HG02981 (cell line): ENCODE data around the gene CES5A.
"Not testable (repeated sequence)": the region's sequence is repeated elsewhere in the genome, so short reads cannot be mapped to it uniquely, and the experiment has no call there.

Source experiments
- ATAC-seq: cut with Tn5 transposase; IDR thresholded peaks from one replicate; pipeline ENCODE4 v1.9.1; 2021; ENCODE audit warnings: mild to moderate bottlenecking, moderate library complexity; ENCODE audit not compliant: unreplicated experiment

The CES5A gene

GRCh38 chr16:55832425-55832772 lies 42.8 kb downstream of the CES5A start:
- no peak for ATAC-seq

GRCh38 chr16:55830658-55831294 lies 44.4 kb downstream of the CES5A start:
- no peak for ATAC-seq

DNA sequence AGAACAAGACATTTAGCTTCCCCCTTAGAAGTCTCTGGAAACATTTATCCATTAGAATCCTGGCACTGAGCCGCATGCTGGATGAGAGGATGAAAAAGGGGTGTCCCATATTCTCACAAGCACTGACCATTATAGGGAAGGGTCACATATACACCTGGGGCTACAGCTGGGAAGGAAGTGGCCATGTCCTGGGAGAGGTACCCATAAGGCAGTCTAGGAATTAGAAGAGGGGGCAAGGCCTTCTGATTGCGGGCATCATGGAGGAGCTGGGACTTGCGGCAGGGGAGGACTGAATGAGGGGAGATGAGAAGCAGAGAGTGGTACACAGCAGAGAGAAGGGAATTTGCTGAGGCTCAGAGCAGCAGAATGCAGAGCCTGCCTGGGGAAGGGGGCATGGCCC lies 45.9 kb downstream of the CES5A start:
- not testable (repeated sequence) for ATAC-seq

DNA sequence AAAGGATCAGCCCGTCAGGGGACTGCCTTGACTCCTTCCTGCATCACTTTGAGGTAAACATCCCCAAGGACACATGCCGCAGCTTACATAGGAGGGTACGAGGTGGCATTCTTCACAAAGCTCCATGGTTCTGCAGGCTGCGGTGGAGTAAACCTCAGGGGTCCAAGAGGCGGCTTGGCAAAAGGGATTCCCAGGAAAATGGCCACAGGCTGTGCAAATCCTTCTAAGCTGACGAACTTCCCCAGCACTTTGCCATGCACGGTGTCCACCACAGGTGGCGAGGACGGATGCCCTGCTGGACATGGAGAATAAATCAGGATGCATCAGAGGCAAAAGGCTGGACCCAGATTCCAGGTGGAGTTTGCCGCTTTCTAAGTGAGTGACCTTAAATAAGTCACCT lies 46.5 kb downstream of the CES5A start:
- ATAC-seq: no peak

DNA sequence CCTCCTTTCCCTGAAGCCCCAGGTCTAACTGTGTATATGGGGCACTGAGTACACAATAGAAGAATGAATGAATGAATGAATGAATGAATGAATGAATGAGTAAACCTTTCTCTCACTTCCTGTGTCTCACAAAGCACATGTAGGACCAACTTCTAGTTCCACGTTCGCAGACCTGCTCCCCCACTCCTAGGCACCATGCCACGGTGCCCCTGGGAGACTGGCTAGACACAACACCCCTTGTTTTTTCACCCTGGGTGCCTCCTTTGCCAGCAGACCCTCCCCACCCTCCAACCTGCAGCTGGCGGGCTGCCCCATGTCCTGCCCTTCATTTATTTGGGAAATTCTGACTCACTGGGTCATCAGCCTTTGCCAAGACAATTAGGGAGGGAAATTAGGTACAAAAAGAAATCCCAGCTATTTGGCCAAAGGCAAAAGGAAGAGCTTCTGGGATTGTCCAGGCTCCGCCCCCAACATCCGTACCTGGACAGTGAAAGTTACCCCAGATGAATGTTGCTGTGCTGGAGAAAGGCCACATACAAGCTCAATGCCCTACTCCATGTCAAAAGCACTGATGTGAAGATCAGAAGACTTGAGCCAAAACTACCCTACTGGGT lies 50.0 kb downstream of the CES5A start:
- no peak for ATAC-seq

- ATAC-seq: no peak
These were observed 50.6 kb downstream of the CES5A start for GRCh38 chr16:55824473-55825000.

- ATAC-seq: no peak
These were observed 52.8 kb downstream of the CES5A start for GRCh38 chr16:55822280-55822810.

DNA sequence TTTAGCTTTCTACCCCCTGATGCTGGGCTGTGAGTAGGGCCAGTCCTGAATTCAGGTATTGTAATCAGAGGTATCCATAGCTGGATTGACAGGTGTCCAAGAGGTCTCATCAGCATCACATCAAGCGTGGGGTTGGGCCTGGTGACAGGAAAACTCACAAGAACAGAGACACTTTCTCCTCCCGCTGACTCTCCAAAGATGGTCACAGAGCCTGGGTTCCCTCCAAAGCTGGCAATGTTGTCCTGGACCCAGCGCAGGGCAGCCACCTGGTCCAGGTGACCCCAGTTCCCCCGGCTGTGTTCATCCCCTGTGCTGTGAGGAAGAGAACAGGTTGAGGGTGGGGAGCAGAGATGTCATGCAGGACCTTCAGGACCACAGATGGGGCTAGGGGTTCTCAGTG lies 54.0 kb downstream of the CES5A start:
- no peak for ATAC-seq

- ATAC-seq: no peak
These were observed 54.6 kb downstream of the CES5A start for GRCh38 chr16:55820615-55821014.

- no peak for ATAC-seq
These were observed 57.8 kb downstream of the CES5A start for GRCh38 chr16:55817236-55817912.

DNA sequence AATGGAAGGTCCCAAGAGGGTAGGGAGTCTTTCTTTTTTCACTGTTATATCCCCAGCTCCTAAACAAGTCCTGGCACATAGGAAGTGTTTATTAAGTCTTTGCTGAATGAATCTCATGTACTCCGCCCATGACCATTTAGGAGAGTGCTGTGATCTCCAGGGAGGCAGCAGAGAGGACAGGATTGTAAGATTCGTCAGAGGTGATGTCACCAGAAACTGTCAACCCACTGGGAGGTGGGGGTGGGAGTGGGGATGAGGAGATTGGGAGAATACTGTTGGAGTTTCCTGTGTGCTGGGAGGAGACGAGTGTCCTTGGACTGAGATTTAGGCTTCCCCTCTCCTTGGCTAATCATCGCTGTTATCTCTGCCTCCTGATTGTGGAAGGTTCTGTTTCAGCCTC lies 59.0 kb downstream of the CES5A start:
- not testable (repeated sequence) for ATAC-seq

DNA sequence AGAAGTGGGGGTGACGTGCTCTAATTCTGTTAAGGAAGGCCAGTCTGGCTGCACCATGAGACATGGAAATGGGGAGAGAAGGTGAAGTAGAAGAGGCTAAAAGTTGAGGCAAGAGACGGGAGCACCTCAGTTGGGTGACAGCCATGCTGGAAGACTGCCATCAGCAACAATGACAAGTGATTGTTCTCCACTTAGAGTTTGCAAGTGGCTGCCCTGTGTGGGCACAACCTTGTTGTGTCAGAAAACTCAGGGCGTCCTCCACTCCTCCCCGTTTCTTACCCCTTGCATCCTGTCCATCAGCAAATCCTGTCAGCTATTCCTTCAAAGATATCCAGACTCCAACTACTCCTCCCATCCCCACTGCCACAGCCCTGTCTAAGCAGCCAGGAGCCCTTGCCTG lies 59.9 kb downstream of the CES5A start:
- no peak for ATAC-seq

DNA sequence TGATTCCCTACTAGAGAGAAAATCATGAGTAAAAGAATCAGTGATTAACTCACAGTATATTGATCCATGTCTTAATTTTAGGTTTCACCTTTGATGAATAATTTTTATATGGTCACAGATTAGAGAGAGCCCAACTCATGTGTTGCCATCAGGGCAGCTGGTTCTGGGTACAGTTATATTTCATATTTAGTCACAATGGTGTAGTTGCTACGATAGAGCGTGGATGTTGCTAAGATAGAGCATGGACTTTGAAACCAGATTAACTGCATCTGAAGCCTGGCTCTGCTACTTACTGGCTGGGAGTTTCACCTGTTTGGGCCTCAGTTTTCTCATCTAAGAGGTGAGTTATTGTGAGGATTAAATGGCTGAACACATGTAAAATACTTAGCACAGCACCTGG lies 61.0 kb downstream of the CES5A start:
- ATAC-seq: not testable (repeated sequence)

- ATAC-seq: not testable (repeated sequence)
These were observed 61.4 kb downstream of the CES5A start for GRCh38 chr16:55813730-55814129.

DNA sequence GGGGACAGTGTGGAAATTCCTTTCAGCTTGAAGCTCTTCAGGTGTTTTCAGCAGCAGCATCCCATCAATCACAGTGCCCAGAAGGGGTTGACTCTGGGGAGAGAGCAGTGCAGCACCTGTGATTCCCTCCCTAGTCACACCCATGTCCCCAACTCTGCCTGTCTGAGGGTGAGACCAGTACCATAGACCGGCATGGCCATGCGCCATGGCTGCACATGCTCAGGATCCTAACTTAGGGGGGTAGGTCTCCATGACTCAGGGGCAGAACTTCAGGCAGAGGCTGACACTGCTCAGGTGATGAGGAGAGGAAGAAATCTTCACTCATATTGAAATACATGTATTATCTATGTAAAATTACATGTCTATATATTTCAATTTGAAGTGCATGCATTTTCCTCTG lies 62.2 kb downstream of the CES5A start:
- no peak for ATAC-seq

DNA sequence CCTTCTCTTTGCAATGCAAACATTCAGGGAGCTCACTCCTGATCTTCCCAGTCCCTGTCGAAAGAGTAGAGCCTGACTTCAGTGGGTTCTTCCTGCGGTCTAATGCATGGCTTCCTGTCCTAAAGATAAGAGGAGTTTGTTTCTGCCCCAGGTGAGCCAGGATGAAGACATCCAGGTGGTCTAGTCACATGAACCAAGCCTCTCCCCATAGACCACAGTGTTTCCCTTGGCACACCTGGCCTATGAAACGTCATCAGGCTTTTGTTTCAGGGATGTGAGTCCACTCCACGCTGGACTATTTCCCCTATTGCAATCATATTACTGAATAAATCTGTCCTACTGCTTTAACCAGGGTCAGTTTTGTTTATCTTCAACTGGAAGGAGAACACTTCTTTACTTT lies 63.4 kb downstream of the CES5A start:
- no peak for ATAC-seq

- no peak for ATAC-seq
These were observed 64.7 kb downstream of the CES5A start for GRCh38 chr16:55810451-55810961.

- no peak for ATAC-seq
These were observed 65.3 kb downstream of the CES5A start for GRCh38 chr16:55809851-55810250.

DNA sequence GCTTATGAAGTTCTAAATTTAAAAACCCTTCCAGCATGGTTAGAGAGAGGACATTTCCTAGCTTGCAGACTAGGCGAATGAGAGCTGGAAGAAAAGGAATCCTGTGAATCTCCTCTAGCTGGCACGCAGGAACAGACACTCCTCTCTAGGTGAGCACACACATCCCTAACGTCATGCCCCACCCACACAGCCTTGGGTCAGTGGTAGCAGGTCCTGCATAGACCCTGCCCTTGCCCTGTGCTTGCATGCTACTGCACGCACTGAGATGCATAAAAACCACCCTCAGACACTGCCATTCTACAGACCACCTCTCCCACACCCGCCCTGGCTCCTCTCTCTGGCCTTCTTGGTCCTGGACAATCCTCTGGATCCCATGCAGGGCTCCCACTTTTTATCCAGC lies 65.8 kb downstream of the CES5A start:
- ATAC-seq: no peak

DNA sequence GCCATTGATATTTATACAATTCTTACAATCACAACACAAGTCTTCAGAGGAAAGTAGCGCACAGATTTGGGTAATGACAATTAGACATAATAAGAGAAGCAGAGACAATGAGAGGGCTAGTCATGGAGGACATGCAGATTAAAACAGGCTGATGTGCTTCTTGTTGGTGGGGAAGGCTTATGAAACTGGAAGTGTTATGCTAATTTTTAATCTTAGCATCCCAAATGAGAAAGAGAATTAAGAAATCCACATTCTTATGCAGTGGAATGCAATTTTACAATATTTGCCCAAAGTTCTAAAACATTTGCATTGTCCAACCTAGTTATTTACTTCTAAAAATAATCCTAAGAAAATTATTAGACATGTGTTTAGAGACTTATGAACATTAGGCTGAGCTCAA lies 66.9 kb downstream of the CES5A start:
- not testable (repeated sequence) for ATAC-seq

GRCh38 chr16:55805104-55805503 lies 70.1 kb downstream of the CES5A start:
- not testable (repeated sequence) for ATAC-seq

GRCh38 chr16:55803681-55804080 lies 71.5 kb downstream of the CES5A start:
- not testable (repeated sequence) for ATAC-seq
